Measurements from ENCODE around the gene PKHD1. TPM values are rescaled to one million over a fixed set of nuclear protein-coding genes. Genes with fewer than 3 reads are reported as not detected.

The PKHD1 gene
- total RNA-seq, 1 donor from 2014 or later, result not detected

GRCh38 chr6:52049252-52050050 lies 38.0 kb downstream of the PKHD1 start:
- DNase-seq (ENCODE audit: low read depth, low spot score), result no peak

- no peak for DNase-seq (ENCODE audit: low read depth, low spot score)
Observed at GRCh38 chr6:52046456-52046855, 41.0 kb downstream of the PKHD1 start.

- DNase-seq (ENCODE audit: low read depth, low spot score), result no peak
Observed at GRCh38 chr6:52045481-52045880, 41.9 kb downstream of the PKHD1 start.

- no peak for DNase-seq (ENCODE audit: low read depth, low spot score)
Observed at GRCh38 chr6:52045033-52045432, 42.4 kb downstream of the PKHD1 start.

- no peak for DNase-seq (ENCODE audit: low read depth, low spot score)
Observed at GRCh38 chr6:52042141-52042885, 45.1 kb downstream of the PKHD1 start.

GRCh38 chr6:52041134-52041533 lies 46.3 kb downstream of the PKHD1 start:
- no peak for DNase-seq (ENCODE audit: low read depth, low spot score)

GRCh38 chr6:52027699-52028098 lies 59.7 kb downstream of the PKHD1 start:
- DNase-seq (ENCODE audit: low read depth, low spot score), result no peak

GRCh38 chr6:52024451-52025068 lies 62.9 kb downstream of the PKHD1 start:
- no peak for DNase-seq (ENCODE audit: low read depth, low spot score)

- no peak for DNase-seq (ENCODE audit: low read depth, low spot score)
Observed at GRCh38 chr6:52022675-52023074, 64.7 kb downstream of the PKHD1 start.

GRCh38 chr6:52020945-52021570 lies 66.4 kb downstream of the PKHD1 start:
- DNase-seq (ENCODE audit: low read depth, low spot score), result no peak

GRCh38 chr6:52019881-52020280 lies 67.5 kb downstream of the PKHD1 start:
- no peak for DNase-seq (ENCODE audit: low read depth, low spot score)

- no peak for DNase-seq (ENCODE audit: low read depth, low spot score)
Observed at GRCh38 chr6:52019092-52019491, 68.3 kb downstream of the PKHD1 start.

GRCh38 chr6:52016915-52017748 lies 70.3 kb downstream of the PKHD1 start:
- DNase-seq (ENCODE audit: low read depth, low spot score), result no peak

GRCh38 chr6:52015953-52016352 lies 71.5 kb downstream of the PKHD1 start:
- DNase-seq (ENCODE audit: low read depth, low spot score), result no peak

GRCh38 chr6:52014391-52014790 lies 73.0 kb downstream of the PKHD1 start:
- DNase-seq (ENCODE audit: low read depth, low spot score), result no peak

- no peak for DNase-seq (ENCODE audit: low read depth, low spot score)
Observed at GRCh38 chr6:52013035-52013434, 74.4 kb downstream of the PKHD1 start.

GRCh38 chr6:52012582-52012981 lies 74.8 kb downstream of the PKHD1 start:
- no peak for DNase-seq (ENCODE audit: low read depth, low spot score)

GRCh38 chr6:52010806-52011205 lies 76.6 kb downstream of the PKHD1 start:
- no peak for DNase-seq (ENCODE audit: low read depth, low spot score)

GRCh38 chr6:52010145-52010544 lies 77.3 kb downstream of the PKHD1 start:
- no peak for DNase-seq (ENCODE audit: low read depth, low spot score)

- no peak for DNase-seq (ENCODE audit: low read depth, low spot score)
Observed at GRCh38 chr6:52009466-52010140, 77.8 kb downstream of the PKHD1 start.

Measured in pulmonary artery endothelial cell (primary cell).